Measurements from ENCODE around the gene FABP2. TPM values are rescaled to one million over a fixed set of nuclear protein-coding genes. Genes with fewer than 3 reads are reported as not detected.
A peak's percentile ranks its signal among the peaks of the same experiment; 100 is the strongest.

FABP2 gene
- total and polyA plus RNA-seq, 9 donors: 0.11 to 0.60 TPM; not detected in 7

DNA sequence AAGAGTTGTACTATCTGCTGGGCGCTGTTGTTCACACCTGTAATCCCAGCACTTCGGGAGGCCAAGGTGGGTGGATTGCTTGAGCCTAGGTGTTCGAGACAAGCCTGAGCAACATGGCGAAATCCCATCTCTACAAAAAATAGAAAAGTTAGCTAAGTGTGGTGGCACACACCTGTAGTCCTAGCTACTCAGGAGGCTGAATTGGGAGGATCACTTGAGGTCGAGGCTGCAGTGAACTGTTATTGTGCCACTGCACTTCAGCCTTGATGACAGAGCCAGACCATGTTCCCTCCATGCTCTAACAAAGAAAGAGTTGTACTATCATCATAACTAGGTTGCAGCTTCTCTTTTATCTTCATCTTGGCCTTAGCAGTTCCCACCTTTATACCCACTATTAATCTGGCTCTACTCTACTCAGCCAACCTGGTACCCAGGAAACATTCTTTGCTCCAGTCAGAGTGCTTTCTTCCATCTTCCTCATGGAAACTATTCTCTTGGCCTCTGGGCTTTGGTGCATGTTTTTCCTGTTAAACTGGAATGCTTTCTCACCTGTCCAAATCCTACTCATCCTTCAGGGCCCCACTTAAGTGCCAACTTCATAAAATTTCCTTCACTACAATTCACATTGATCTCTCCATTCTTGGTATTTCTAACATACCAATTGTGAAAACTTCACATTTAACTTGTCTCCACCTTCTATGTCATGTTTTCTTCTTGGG lies 18.2 kb downstream of the FABP2 start:
- no peak overlapping the region for H3K4me3 ChIP-seq
- TF ChIP-seq EP300 (IDR thresholded peaks at IDR 0.05) (no peak), POLR2A (IDR thresholded peaks at IDR 0.05) (no peak), CTCF (IDR thresholded peaks at IDR 0.05) (no peak)
- peaks cover 5% of the 10 kb centered on the region for H3K4me1 ChIP-seq (ENCODE audit: insufficient read depth)
- intact Hi-C loops (cut with DNase I): no loop called here
- no peaks in the 10 kb centered on the region for H3K9me3 ChIP-seq
- WGBS, 3 donors: 86 to 99% (median 97%) methylated on average over 5 of the region's 5 CpGs
- no peak overlapping the region for H3K27ac ChIP-seq
- no peaks in the 10 kb centered on the region for H3K27me3 ChIP-seq
- H3K36me3 ChIP-seq: no peaks in the 10 kb centered on the region
- no peak for DNase-seq

DNA sequence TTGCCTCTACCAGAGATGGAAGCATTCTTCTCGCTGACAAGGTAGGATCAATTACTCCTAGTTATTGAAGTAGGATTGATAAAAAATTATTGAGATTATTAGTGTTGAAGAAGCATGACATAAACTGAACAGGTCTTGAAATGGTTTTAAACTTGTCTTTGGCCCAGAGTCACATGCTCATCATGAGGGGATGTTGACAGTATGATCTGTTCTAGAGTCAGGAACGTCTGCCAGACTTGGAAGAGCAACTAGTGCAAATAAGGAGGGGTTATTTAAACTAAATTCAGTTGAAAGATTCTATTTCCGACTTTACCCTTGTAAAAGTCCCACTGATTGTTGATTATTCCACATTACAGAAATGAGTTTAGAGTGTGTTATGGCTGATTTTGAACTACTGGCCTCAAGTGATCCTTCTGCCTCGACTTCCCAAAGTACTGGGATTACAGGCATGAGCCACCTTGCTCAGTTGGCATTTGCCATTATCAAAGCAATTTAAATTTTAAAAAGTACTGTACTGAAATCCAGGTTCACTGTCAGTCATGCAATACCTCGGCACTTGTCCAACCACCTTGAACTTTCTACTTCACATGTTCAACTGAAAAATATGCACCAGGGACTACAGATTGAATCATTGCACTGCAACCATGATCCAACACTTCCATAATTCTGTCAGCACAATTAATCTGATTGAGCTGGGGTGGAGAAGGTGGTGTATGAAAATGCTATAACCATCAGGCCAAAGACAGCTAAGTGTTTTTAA lies 19.7 kb downstream of the FABP2 start:
- no peaks in the 10 kb centered on the region for H3K36me3 ChIP-seq
- intact Hi-C loops (cut with DNase I): no loop called here
- TF ChIP-seq EP300 (IDR thresholded peaks at IDR 0.05): no peak
- no peak for TF ChIP-seq POLR2A (IDR thresholded peaks at IDR 0.05)
- no peak for TF ChIP-seq CTCF (IDR thresholded peaks at IDR 0.05)
- no peak overlapping the region for H3K27ac ChIP-seq
- no peak overlapping the region for H3K4me3 ChIP-seq
- 61 to 66% (median 64%) methylated on average over 5 of the region's 5 CpGs for WGBS, 3 donors
- DNase-seq: no peak
- no peaks in the 10 kb centered on the region for H3K9me3 ChIP-seq
- peaks cover 6% of the 10 kb centered on the region for H3K4me1 ChIP-seq (ENCODE audit: insufficient read depth)
- no peaks in the 10 kb centered on the region for H3K27me3 ChIP-seq

GRCh38 chr4:119300101-119300978 lies 21.6 kb downstream of the FABP2 start:
- intact Hi-C loops (cut with DNase I): no loop called here
- H3K4me1 ChIP-seq (ENCODE audit: insufficient read depth): peaks cover 6% of the 10 kb centered on the region
- TF ChIP-seq POLR2A (IDR thresholded peaks at IDR 0.05) (peak; percentile 82), EP300 (IDR thresholded peaks at IDR 0.05) (no peak)
- H3K27ac ChIP-seq: peak overlapping the region; percentile 62 to 87
- DNase-seq: peak; percentile 92 to 96 (median 93)
- no peaks in the 10 kb centered on the region for H3K9me3 ChIP-seq
- H3K27me3 ChIP-seq: no peaks in the 10 kb centered on the region
- no peaks in the 10 kb centered on the region for H3K36me3 ChIP-seq
- H3K4me3 ChIP-seq: peak overlapping the region; percentile 47
- WGBS, 3 donors: 0 to 1% (median 1%) methylated on average over 53 to 54 of the region's 54 CpGs

GRCh38 chr4:119299741-119300100 lies 22.2 kb downstream of the FABP2 start:
- TF ChIP-seq POLR2A (IDR thresholded peaks at IDR 0.05): no peak
- TF ChIP-seq EP300 (IDR thresholded peaks at IDR 0.05): no peak
- no peak for TF ChIP-seq CTCF (IDR thresholded peaks at IDR 0.05)
- WGBS, 3 donors: 0 to 1% (median 0%) methylated on average over 9 of the region's 9 CpGs
- intact Hi-C loops (cut with DNase I): loop anchor here in 3 of 4 donors (10.0 kb wide), 2 partner anchors 315 to 565 kb away; no protein-coding TSS in a partner anchor

More at GRCh38 chr4:119299741-119300100, 22.2 kb downstream of the FABP2 start:
- Histone ChIP-seq H3K9me3 (no peaks in the 10 kb centered on the region), H3K36me3 (no peaks in the 10 kb centered on the region), H3K27me3 (no peaks in the 10 kb centered on the region), H3K4me3 (peak overlapping the region; percentile 47), H3K27ac (peak overlapping the region; percentile 62 to 87), H3K4me1 (ENCODE audit: insufficient read depth) (peaks cover 6% of the 10 kb centered on the region)
- DNase-seq: no peak
